GM12878 (cell line): Measurements from ENCODE around the gene ZFHX2. TPM values are rescaled to one million over a fixed set of nuclear protein-coding genes. Genes with fewer than 3 reads are reported as not detected.

Experiments
- ATF3 ChIP-seq: IDR thresholded peaks from 2 replicates; pipeline ENCODE4 v1.6.1; 2011; ENCODE audit warnings: low read depth, mild to moderate bottlenecking, low read length, moderate library complexity, borderline replicate concordance; ENCODE audit errors: extremely low read depth
- BHLHE40 ChIP-seq, 2 experiments: fragments of 450-650 bp in 1 of 2; IDR thresholded peaks; 2 replicates each; pipeline ENCODE4 v1.6.1; 2011 to 2017; ENCODE audit warnings: low read depth in 2 of 2, borderline replicate concordance in 1 of 2, improper control_type of control experiment in 1 of 2, low read length in 1 of 2, mild to moderate bottlenecking in 1 of 2
- CHD2 ChIP-seq: IDR thresholded peaks from 2 replicates; pipeline ENCODE4 v1.6.1; 2011; ENCODE audit warnings: low read depth, low read length, improper control_type of control experiment, borderline replicate concordance
- EED ChIP-seq: sonication (generic); IDR thresholded peaks from 2 replicates; pipeline ENCODE4 v1.6.1; 2016; ENCODE audit warnings: antibody characterized with exemption, low read depth
- EGR1 ChIP-seq, 2 experiments: IDR thresholded peaks; 1 replicate in 1 of 2; 2 replicates in 1 of 2; pipeline ENCODE4 v1.6.1; 2011 to 2012; ENCODE audit warnings: low read depth in 2 of 2, low read length in 2 of 2, borderline replicate concordance in 1 of 2, mild to moderate bottlenecking in 1 of 2, moderate library complexity in 1 of 2
- HCFC1 ChIP-seq: fragments of 150-350 bp; IDR thresholded peaks from 2 replicates; pipeline ENCODE4 v1.6.1; 2014; ENCODE audit warnings: low read length
- IKZF1 ChIP-seq: fragments of 450-650 bp; conservative IDR thresholded peaks from 2 replicates; pipeline ENCODE4 v1.6.1; 2017; ENCODE audit warnings: antibody characterized with exemption, mild to moderate bottlenecking
- IKZF2 ChIP-seq, 2 experiments: fragments of 450-650 bp; IDR thresholded peaks; 2 replicates each; pipeline ENCODE4 v1.6.1; 2017; ENCODE audit warnings: mild to moderate bottlenecking in 2 of 2, moderate library complexity in 2 of 2
- MXI1 ChIP-seq: fragments of 150-350 bp; IDR thresholded peaks from 2 replicates; pipeline ENCODE4 v1.6.1; 2011; ENCODE audit warnings: low read depth, mild to moderate bottlenecking, inconsistent platforms, low read length, improper control_type of control experiment
- NR2C1 ChIP-seq: fragments of 450-650 bp; IDR thresholded peaks from 2 replicates; pipeline ENCODE4 v1.6.1; 2017; ENCODE audit warnings: antibody characterized with exemption, mild to moderate bottlenecking, moderate library complexity
- POLR2A ChIP-seq: IDR thresholded peaks from 2 replicates; pipeline ENCODE4 v1.6.1; 2011; ENCODE audit warnings: low read depth, mild to moderate bottlenecking, low read length
- RELB ChIP-seq: fragments of 450-650 bp; IDR thresholded peaks from 2 replicates; pipeline ENCODE4 v1.6.1; 2017; ENCODE audit warnings: low read depth, mild to moderate bottlenecking, moderate library complexity
- SIX5 ChIP-seq: IDR thresholded peaks from 2 replicates; pipeline ENCODE4 v1.6.1; 2011; ENCODE audit warnings: mild to moderate bottlenecking, low read depth, low read length, moderate library complexity; ENCODE audit not compliant: severe bottlenecking
- SUPT20H ChIP-seq: IDR thresholded peaks from 2 replicates; pipeline ENCODE4 v1.6.1; 2011; ENCODE audit warnings: low read depth, mild to moderate bottlenecking, low read length, moderate library complexity, borderline replicate concordance; ENCODE audit not compliant: control insufficient read depth
- TCF12 ChIP-seq: IDR thresholded peaks from 2 replicates; pipeline ENCODE4 v1.6.1; 2011; ENCODE audit warnings: low read depth, mild to moderate bottlenecking, low read length
- polyA plus RNA-seq, 11 experiments: library from polyadenylated mRNA; depleted of rRNA in 4 of 11; unstranded in 6 of 11; stranded (reverse) in 5 of 11; fragments of >200 nt; fragmentation: Nextera tagmentation in 4 of 11; fragmentation: Illumina TruSeq in 1 of 11; extraction: Ambion mirVana in 4 of 11; extraction: Trizol in 1 of 11; gene quantifications; 1 replicate in 1 of 11; 2 replicates in 10 of 11; pipeline versions ENCODE4 v1.2.1 to v1.2.3, GENCODE V29; 2011 to 2016; ENCODE audit warnings: inconsistent platforms in 2 of 11, missing spikeins in 2 of 11, low read depth in 1 of 11
- total RNA-seq, 4 experiments: library from RNA; depleted of rRNA in 3 of 4; stranded (reverse); fragments of >200 nt in 3 of 4; fragmentation: Illumina TruSeq in 1 of 4; extraction: Trizol in 1 of 4; gene quantifications; 2 replicates each; pipeline versions ENCODE4 v1.2.1 to v1.2.3, GENCODE V29; 2013 to 2021
- TF ChIP-seq, protein P1 (sequence below): IDR thresholded peaks from 2 replicates; pipeline ENCODE4 v1.6.1; 2012; ENCODE audit warnings: improper control_type of control experiment, low read depth, low read length; ENCODE audit not compliant: insufficient replicate concordance
- TF ChIP-seq, protein P2 (sequence below): fragments of 450-650 bp; IDR thresholded peaks from 2 replicates; pipeline ENCODE4 v1.6.1; 2017; ENCODE audit warnings: mild to moderate bottlenecking, moderate library complexity

The ZFHX2 gene
- total and polyA plus RNA-seq, 10 of the 15 experiments (the other 5 are each of a cell fraction or from before 2014, with no cell fraction given) = 0.27 to 2.2 (median 0.55) TPM

GRCh38 chr14:23551266-23552028, at the start of gene ZFHX2 (continued):
- TF ChIP-seq, protein P1, sequence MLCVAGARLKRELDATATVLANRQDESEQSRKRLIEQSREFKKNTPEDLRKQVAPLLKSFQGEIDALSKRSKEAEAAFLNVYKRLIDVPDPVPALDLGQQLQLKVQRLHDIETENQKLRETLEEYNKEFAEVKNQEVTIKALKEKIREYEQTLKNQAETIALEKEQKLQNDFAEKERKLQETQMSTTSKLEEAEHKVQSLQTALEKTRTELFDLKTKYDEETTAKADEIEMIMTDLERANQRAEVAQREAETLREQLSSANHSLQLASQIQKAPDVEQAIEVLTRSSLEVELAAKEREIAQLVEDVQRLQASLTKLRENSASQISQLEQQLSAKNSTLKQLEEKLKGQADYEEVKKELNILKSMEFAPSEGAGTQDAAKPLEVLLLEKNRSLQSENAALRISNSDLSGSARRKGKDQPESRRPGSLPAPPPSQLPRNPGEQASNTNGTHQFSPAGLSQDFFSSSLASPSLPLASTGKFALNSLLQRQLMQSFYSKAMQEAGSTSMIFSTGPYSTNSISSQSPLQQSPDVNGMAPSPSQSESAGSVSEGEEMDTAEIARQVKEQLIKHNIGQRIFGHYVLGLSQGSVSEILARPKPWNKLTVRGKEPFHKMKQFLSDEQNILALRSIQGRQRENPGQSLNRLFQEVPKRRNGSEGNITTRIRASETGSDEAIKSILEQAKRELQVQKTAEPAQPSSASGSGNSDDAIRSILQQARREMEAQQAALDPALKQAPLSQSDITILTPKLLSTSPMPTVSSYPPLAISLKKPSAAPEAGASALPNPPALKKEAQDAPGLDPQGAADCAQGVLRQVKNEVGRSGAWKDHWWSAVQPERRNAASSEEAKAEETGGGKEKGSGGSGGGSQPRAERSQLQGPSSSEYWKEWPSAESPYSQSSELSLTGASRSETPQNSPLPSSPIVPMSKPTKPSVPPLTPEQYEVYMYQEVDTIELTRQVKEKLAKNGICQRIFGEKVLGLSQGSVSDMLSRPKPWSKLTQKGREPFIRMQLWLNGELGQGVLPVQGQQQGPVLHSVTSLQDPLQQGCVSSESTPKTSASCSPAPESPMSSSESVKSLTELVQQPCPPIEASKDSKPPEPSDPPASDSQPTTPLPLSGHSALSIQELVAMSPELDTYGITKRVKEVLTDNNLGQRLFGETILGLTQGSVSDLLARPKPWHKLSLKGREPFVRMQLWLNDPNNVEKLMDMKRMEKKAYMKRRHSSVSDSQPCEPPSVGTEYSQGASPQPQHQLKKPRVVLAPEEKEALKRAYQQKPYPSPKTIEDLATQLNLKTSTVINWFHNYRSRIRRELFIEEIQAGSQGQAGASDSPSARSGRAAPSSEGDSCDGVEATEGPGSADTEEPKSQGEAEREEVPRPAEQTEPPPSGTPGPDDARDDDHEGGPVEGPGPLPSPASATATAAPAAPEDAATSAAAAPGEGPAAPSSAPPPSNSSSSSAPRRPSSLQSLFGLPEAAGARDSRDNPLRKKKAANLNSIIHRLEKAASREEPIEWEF = peak; percentile 87
- peak; percentile 78 for TF ChIP-seq CHD2
- TF ChIP-seq TCF12 = peak; percentile 74
- TF ChIP-seq, protein P2, sequence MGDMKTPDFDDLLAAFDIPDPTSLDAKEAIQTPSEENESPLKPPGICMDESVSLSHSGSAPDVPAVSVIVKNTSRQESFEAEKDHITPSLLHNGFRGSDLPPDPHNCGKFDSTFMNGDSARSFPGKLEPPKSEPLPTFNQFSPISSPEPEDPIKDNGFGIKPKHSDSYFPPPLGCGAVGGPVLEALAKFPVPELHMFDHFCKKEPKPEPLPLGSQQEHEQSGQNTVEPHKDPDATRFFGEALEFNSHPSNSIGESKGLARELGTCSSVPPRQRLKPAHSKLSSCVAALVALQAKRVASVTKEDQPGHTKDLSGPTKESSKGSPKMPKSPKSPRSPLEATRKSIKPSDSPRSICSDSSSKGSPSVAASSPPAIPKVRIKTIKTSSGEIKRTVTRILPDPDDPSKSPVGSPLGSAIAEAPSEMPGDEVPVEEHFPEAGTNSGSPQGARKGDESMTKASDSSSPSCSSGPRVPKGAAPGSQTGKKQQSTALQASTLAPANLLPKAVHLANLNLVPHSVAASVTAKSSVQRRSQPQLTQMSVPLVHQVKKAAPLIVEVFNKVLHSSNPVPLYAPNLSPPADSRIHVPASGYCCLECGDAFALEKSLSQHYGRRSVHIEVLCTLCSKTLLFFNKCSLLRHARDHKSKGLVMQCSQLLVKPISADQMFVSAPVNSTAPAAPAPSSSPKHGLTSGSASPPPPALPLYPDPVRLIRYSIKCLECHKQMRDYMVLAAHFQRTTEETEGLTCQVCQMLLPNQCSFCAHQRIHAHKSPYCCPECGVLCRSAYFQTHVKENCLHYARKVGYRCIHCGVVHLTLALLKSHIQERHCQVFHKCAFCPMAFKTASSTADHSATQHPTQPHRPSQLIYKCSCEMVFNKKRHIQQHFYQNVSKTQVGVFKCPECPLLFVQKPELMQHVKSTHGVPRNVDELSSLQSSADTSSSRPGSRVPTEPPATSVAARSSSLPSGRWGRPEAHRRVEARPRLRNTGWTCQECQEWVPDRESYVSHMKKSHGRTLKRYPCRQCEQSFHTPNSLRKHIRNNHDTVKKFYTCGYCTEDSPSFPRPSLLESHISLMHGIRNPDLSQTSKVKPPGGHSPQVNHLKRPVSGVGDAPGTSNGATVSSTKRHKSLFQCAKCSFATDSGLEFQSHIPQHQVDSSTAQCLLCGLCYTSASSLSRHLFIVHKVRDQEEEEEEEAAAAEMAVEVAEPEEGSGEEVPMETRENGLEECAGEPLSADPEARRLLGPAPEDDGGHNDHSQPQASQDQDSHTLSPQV = no peak
- TF ChIP-seq EED = no peak; the same call in 1 of the 2 replicates
- peak in 1 of 2 experiments; percentile 40; a peak in 1 of 4 replicates for TF ChIP-seq BHLHE40 (IDR thresholded peaks at IDR 0.05; ENCODE audit: borderline replicate concordance in 1 of 2, low read depth in 2 of 2, low read length in 1 of 2)
- TF ChIP-seq ATF3 = no peak
- TF ChIP-seq POLR2A = peak; percentile 56
- peak; percentile 89 for TF ChIP-seq RELB
- peak; percentile 36; the same call in 1 of the 2 replicates for TF ChIP-seq MXI1
- TF ChIP-seq EGR1 (IDR thresholded peaks at IDR 0.05; ENCODE audit: borderline replicate concordance in 1 of 2, low read depth in 2 of 2, low read length in 2 of 2) = 0 out of 3 replicates have a peak, but pooled peaks of 1 of the 2 experiments have one; percentile 18
- no peak for TF ChIP-seq SUPT20H
- TF ChIP-seq IKZF2 (IDR thresholded peaks at IDR 0.05) = peak; percentile 63 to 73; a peak in 3 of 4 replicates
- TF ChIP-seq IKZF1 = peak; percentile 88
- peak; percentile 73 for TF ChIP-seq SIX5
- peak; percentile 73 for TF ChIP-seq NR2C1
- TF ChIP-seq HCFC1 = peak; percentile 79
